Uterus (tissue), 4 donors: Measurements from ENCODE around the gene FKTN. TPM values are rescaled to one million over a fixed set of nuclear protein-coding genes. Genes with fewer than 3 reads are reported as not detected.

Experiments
- DNase-seq, 2 donors: peaks; one replicate each; pipeline ENCODE4 v3.0.0-alpha.2; 2019 to 2020
- H3K27ac ChIP-seq, 2 donors: fragments of 200-600 bp; sonication (generic); 1 replicate in 1 of 2; 2 replicates in 1 of 2; pipeline ENCODE4 v1.5.1; 2016 to 2018
- H3K27me3 ChIP-seq, 2 donors: fragments of 200-600 bp; sonication (generic); one replicate each; pipeline ENCODE4 v1.5.1; 2018 to 2019; ENCODE audit warnings: control low read depth in 1 of 2
- H3K36me3 ChIP-seq, 2 donors: fragments of 200-600 bp; sonication (generic); one replicate each; pipeline ENCODE4 v1.5.1; 2019; ENCODE audit warnings: control low read depth in 1 of 2
- H3K4me1 ChIP-seq, 2 donors: fragments of 200-600 bp; sonication (generic); one replicate each; pipeline ENCODE4 v1.5.1; 2018 to 2019; ENCODE audit warnings: control low read depth in 1 of 2
- H3K4me3 ChIP-seq, 2 donors: fragments of 200-600 bp; sonication (generic); 1 replicate in 1 of 2; 2 replicates in 1 of 2; pipeline ENCODE4 v1.5.1; 2018 to 2019; ENCODE audit warnings: mild to moderate bottlenecking in 1 of 2
- H3K9me3 ChIP-seq, 2 donors: fragments of 200-600 bp; sonication (generic); one replicate each; pipeline ENCODE4 v1.5.1; 2019; ENCODE audit warnings: control low read depth in 1 of 2
- POLR2A ChIP-seq, 2 donors: fragments of 450-650 bp; IDR thresholded peaks; one replicate each; pipeline ENCODE4 v1.6.1; 2016; ENCODE audit warnings: antibody characterized with exemption in 2 of 2, mild to moderate bottlenecking in 1 of 2, moderate library complexity in 1 of 2
- intact Hi-C: fragments of 100-400 bp; cut with DNase I; formaldehyde crosslinking; loops from one replicate; pipeline ENCODE4 v1.15.1; 2023; ENCODE audit warnings: low total_unique reads
- total RNA-seq, 4 donors: library from RNA; depleted of rRNA in 3 of 4; stranded (reverse); fragments of >200 nt in 3 of 4; gene quantifications; one replicate each; pipeline versions ENCODE4 v1.1.0 to v1.2.4, GENCODE V29; 2014 to 2023
- TF ChIP-seq, protein P1 (sequence below), 4 experiments: fragments of 200-600 bp in 2 of 4; fragments of 450-650 bp in 2 of 4; sonication (generic) in 2 of 4; IDR thresholded peaks; one replicate each; pipeline ENCODE4 v1.5.1; 2016 to 2019; ENCODE audit warnings: antibody characterized with exemption in 4 of 4, mild to moderate bottlenecking in 2 of 4, moderate library complexity in 1 of 4
- donor health status: DM: yes; HTN: yes; CAD: no.

The FKTN gene
- total RNA-seq, 4 donors from 2014 or later = 2.6 to 39.1 (median 12.7) TPM

DNA sequence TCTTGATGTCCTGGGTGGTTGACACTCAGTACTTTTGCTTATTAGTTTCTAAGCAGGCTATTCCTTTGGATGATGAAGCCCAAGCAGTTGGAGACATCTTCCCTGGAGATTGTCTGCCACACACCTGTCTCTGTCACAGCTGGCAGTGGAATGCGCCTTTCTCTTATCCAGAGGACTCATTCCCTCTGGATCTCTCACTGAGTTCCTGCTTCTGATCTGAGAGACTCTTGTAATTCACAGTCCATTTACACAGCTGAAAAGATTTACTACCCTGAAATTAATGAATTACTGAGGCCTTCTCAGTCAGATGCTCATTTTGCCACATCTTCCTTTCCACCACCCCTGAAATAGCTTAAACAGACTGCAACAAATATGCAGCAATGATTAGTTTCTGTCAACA, 120.2 kb downstream of the FKTN start:
- no peaks in the 10 kb centered on the region for H3K27me3 ChIP-seq
- TF ChIP-seq POLR2A (IDR thresholded peaks at IDR 0.05) = no peak
- TF ChIP-seq, protein P1, sequence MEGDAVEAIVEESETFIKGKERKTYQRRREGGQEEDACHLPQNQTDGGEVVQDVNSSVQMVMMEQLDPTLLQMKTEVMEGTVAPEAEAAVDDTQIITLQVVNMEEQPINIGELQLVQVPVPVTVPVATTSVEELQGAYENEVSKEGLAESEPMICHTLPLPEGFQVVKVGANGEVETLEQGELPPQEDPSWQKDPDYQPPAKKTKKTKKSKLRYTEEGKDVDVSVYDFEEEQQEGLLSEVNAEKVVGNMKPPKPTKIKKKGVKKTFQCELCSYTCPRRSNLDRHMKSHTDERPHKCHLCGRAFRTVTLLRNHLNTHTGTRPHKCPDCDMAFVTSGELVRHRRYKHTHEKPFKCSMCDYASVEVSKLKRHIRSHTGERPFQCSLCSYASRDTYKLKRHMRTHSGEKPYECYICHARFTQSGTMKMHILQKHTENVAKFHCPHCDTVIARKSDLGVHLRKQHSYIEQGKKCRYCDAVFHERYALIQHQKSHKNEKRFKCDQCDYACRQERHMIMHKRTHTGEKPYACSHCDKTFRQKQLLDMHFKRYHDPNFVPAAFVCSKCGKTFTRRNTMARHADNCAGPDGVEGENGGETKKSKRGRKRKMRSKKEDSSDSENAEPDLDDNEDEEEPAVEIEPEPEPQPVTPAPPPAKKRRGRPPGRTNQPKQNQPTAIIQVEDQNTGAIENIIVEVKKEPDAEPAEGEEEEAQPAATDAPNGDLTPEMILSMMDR (IDR thresholded peaks at IDR 0.05) = no peak
- no peak overlapping the region for H3K27ac ChIP-seq
- H3K9me3 ChIP-seq = no peaks in the 10 kb centered on the region
- H3K36me3 ChIP-seq = no peaks in the 10 kb centered on the region
- no peak overlapping the region for H3K4me3 ChIP-seq
- intact Hi-C loops = no loop called here
- H3K4me1 ChIP-seq = no peaks in the 10 kb centered on the region
- no peak for DNase-seq

DNA sequence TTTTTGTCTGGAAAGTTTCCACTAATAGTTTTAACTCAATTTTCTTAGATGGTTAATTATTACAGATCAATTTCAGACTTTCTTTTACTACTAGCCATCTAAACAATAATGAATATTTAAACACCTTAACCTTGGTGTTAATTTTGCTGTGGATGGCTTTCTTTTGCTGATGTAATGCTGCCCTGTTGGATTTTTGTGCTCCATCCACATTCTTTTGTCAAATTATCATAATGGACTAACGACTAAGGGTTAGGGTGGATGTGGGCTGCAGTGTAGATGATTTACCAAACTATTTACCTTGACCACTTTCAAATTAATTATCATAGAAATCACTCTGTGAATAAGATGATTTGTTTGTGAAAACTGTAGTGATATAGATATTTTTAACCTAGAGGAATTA, 120.8 kb downstream of the FKTN start:
- no peak for DNase-seq
- no peak for TF ChIP-seq POLR2A (IDR thresholded peaks at IDR 0.05)
- TF ChIP-seq, protein P1 (IDR thresholded peaks at IDR 0.05) = no peak
- Histone ChIP-seq H3K4me3 (no peak overlapping the region), H3K27ac (no peak overlapping the region), H3K27me3 (no peaks in the 10 kb centered on the region), H3K36me3 (no peaks in the 10 kb centered on the region), H3K9me3 (no peaks in the 10 kb centered on the region), H3K4me1 (no peaks in the 10 kb centered on the region)
- intact Hi-C loops = no loop called here

DNA sequence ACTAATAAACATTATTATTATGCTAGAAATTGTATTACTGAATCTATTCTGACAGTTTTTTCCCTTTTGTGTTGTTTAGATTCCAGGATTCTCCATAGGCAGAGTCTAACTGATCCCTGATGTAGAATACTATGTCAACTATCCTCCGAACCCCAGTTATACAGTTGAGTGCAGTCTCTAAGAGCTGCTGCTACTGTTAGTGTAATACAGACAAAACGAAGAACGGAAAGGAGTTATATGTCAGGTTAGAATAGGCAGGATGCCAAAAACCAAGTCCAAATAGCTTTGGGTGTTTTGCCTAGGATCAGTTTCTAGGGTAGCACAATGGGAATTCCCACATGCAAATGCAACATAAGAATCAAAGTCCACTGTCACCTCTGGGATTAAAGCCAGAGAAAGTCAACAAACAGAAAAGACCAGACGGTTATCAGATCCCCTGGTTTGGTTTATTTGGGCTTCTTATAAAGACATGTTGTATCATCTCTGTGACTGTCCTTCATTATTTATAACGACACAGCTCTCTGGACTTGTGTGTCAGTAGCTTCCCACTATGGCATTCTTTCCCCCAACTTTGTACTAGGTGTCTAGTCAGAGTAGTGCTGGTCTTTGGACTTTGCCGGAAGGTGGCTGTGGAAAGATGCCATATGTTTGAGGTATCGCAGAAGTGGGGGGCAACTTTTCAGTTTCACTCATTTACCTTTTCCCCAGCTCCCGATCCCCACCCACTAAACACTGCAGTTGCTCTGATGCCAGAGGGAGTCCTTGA, 121.5 kb downstream of the FKTN start:
- DNase-seq = no peak
- Histone ChIP-seq H3K36me3 (no peaks in the 10 kb centered on the region), H3K4me1 (no peaks in the 10 kb centered on the region), H3K27ac (no peak overlapping the region), H3K9me3 (no peaks in the 10 kb centered on the region), H3K4me3 (no peak overlapping the region), H3K27me3 (no peaks in the 10 kb centered on the region)
- intact Hi-C loops = no loop called here
- TF ChIP-seq POLR2A (IDR thresholded peaks at IDR 0.05) = no peak
- TF ChIP-seq, protein P1 (IDR thresholded peaks at IDR 0.05) = no peak

DNA sequence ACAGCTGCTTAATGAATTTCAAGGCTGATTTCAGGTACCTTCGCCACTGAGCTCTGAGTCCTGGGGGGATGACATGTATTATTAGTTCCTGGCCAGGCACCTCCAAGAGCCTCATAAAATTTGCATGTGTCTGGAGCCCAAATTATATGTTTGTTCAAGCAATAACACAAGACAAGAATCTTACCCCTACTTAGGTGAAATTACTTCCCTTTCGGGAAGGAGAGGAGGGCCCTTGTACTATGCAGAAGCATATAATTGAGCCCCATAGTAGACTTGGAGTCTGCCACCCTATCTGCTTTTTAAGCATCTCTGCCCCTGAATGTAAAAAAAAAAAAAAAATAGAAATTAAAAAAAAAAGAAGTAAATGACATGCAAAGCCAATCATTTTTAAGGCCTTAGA, 123.4 kb downstream of the FKTN start:
- H3K4me3 ChIP-seq = no peak overlapping the region
- H3K9me3 ChIP-seq = no peaks in the 10 kb centered on the region
- no peaks in the 10 kb centered on the region for H3K27me3 ChIP-seq
- intact Hi-C loops = no loop called here
- no peaks in the 10 kb centered on the region for H3K4me1 ChIP-seq
- no peak overlapping the region for H3K27ac ChIP-seq
- no peak for TF ChIP-seq POLR2A (IDR thresholded peaks at IDR 0.05)
- TF ChIP-seq, protein P1 (IDR thresholded peaks at IDR 0.05) = no peak
- no peak for DNase-seq
- no peaks in the 10 kb centered on the region for H3K36me3 ChIP-seq

DNA sequence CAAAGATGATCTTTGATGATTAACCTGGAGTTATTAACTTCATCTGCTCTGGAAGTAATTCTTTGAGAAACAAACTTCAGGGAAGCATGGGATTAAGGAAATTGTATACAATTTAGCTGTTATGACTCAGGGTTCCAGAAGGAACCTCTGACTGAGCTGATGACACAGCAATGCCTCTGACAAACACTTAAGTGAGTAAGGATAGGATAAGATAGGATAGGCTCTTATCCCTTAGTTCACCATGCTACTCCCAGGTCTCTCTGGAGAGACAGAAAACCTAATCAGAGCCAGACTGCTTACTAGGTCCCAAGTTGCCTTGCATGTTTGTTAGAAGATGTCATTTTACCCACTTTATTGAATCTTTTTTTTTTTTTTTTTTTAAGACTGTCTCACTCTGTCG, 123.8 kb downstream of the FKTN start:
- TF ChIP-seq, protein P1 (IDR thresholded peaks at IDR 0.05) = no peak
- no peak for TF ChIP-seq POLR2A (IDR thresholded peaks at IDR 0.05)
- Histone ChIP-seq H3K4me1 (no peaks in the 10 kb centered on the region), H3K4me3 (no peak overlapping the region), H3K9me3 (no peaks in the 10 kb centered on the region), H3K27me3 (no peaks in the 10 kb centered on the region), H3K27ac (no peak overlapping the region), H3K36me3 (no peaks in the 10 kb centered on the region)
- DNase-seq = no peak
- intact Hi-C loops = no loop called here
